ENCODE data around the gene HECTD1.
A peak's percentile ranks its signal among the peaks of the same experiment; 100 is the strongest.

Gene HECTD1

GRCh38 chr14:31212893-31213292, 5.3 kb upstream of the HECTD1 start:
- H3K36me3 ChIP-seq (ENCODE audit: control insufficient read depth in 2 of 2, insufficient read depth in 1 of 2, low read length in 2 of 2): no peaks in the 10 kb centered on the region
- no peaks in the 10 kb centered on the region for H3K9me3 ChIP-seq (ENCODE audit: control insufficient read depth, insufficient read depth, low read depth, low read length)
- H3K4me3 ChIP-seq (ENCODE audit: low read depth, low read length): no peak overlapping the region
- no peak overlapping the region for H3K27ac ChIP-seq (ENCODE audit: extremely low read depth, low read depth, low read length)
- TF ChIP-seq PRDM6 (tag by site-specific recombination; IDR thresholded peaks at IDR 0.05) (no peak), KLF7 (tag by site-specific recombination; IDR thresholded peaks at IDR 0.05; ENCODE audit: borderline replicate concordance) (no peak), ZNF544 (tag by site-specific recombination; IDR thresholded peaks at IDR 0.05) (no peak), ZNF560 (tag by site-specific recombination; IDR thresholded peaks at IDR 0.05; ENCODE audit: borderline replicate concordance) (no peak), ZNF423 (tag by site-specific recombination; IDR thresholded peaks at IDR 0.05) (no peak), HOXA7 (CRISPR knock-in tag; IDR thresholded peaks at IDR 0.05; ENCODE audit: borderline replicate concordance) (no peak), ZNF391 (tag by site-specific recombination; IDR thresholded peaks at IDR 0.05; ENCODE audit: borderline replicate concordance, low read depth) (no peak), ZNF624 (tag by site-specific recombination; IDR thresholded peaks at IDR 0.05) (no peak), ZBTB21 (tag by site-specific recombination; IDR thresholded peaks at IDR 0.05) (no peak), ZNF366 (tag by site-specific recombination; conservative IDR thresholded peaks at IDR 0.05) (no peak)
- CTCF ChIA-PET: no interaction called here
- 0 out of 2 replicates have a peak, but pooled peaks cover 5% of the 10 kb centered on the region for H3K4me1 ChIP-seq (ENCODE audit: control insufficient read depth, insufficient read depth, low read length)
- POLR2A ChIA-PET: no interaction called here

GRCh38 chr14:31209605-31210004, 2.0 kb upstream of the HECTD1 start:
- TF ChIP-seq IKZF3 (tag by site-specific recombination; IDR thresholded peaks at IDR 0.05) (no peak), ZBTB20 (tag by site-specific recombination; IDR thresholded peaks at IDR 0.05) (no peak)
- Histone ChIP-seq H3K9me3 (ENCODE audit: control insufficient read depth, insufficient read depth, low read depth, low read length) (no peaks in the 10 kb centered on the region), H3K4me1 (ENCODE audit: control insufficient read depth, insufficient read depth, low read length) (0 out of 2 replicates have a peak, but pooled peaks cover 5% of the 10 kb centered on the region), H3K4me3 (ENCODE audit: low read depth, low read length) (no peak overlapping the region), H3K36me3 (ENCODE audit: control insufficient read depth in 2 of 2, insufficient read depth in 1 of 2, low read length in 2 of 2) (no peaks in the 10 kb centered on the region), H3K27ac (ENCODE audit: extremely low read depth, low read depth, low read length) (no peak overlapping the region)
- CTCF ChIA-PET: interaction anchor here (1.1 to 1.3 kb wide), 2 partner anchors 117 to 137 kb away, joined by 4 read pairs; no protein-coding TSS in a partner anchor
- POLR2A ChIA-PET: no interaction called here

GRCh38 chr14:31208546-31209424, 1.2 kb upstream of the HECTD1 start:
- Histone ChIP-seq H3K9me3 (ENCODE audit: control insufficient read depth, insufficient read depth, low read depth, low read length) (no peaks in the 10 kb centered on the region), H3K27ac (ENCODE audit: extremely low read depth, low read depth, low read length) (peak overlapping the region; percentile 100), H3K36me3 (ENCODE audit: control insufficient read depth in 2 of 2, insufficient read depth in 1 of 2, low read length in 2 of 2) (peaks cover 0 to 6% of the 10 kb centered on the region in 2 experiments; a peak in 1 of 3 replicates), H3K4me1 (ENCODE audit: control insufficient read depth, insufficient read depth, low read length) (0 out of 2 replicates have a peak, but pooled peaks cover 5% of the 10 kb centered on the region), H3K4me3 (ENCODE audit: low read depth, low read length) (peak overlapping the region; percentile 54)
- TF ChIP-seq ZNF549 (tag by site-specific recombination; IDR thresholded peaks at IDR 0.05) (no peak), ZNF335 (tag by site-specific recombination; conservative IDR thresholded peaks at IDR 0.05) (peak; percentile 77; the same call in 1 of the 2 replicates)
- POLR2A ChIA-PET: interaction anchor here (1.1 to 1.9 kb wide), 2 partner anchors 14 to 45 kb away, joined by 3 to 4 read pairs; no protein-coding TSS in a partner anchor
- CTCF ChIA-PET: interaction anchor here (0.5 to 4.1 kb wide), 10 partner anchors 13 to 703 kb away, joined by 3 to 16 read pairs (median 4); no protein-coding TSS in a partner anchor

- H3K27ac ChIP-seq (ENCODE audit: extremely low read depth, low read depth, low read length): peak overlapping the region; percentile 100
- H3K4me1 ChIP-seq (ENCODE audit: control insufficient read depth, insufficient read depth, low read length): 0 out of 2 replicates have a peak, but pooled peaks cover 5% of the 10 kb centered on the region
- CTCF ChIA-PET: interaction anchor here (0.5 to 4.1 kb wide), 10 partner anchors 8 to 1262 kb away, joined by 3 to 16 read pairs (median 4); no protein-coding TSS in a partner anchor
- TF ChIP-seq ZXDB (tag by site-specific recombination; IDR thresholded peaks at IDR 0.05) (peak; percentile 8), ZNF324 (tag by site-specific recombination; IDR thresholded peaks at IDR 0.05) (peak; percentile 25; the same call in 1 of the 2 replicates), ZNF146 (tag by site-specific recombination; IDR thresholded peaks at IDR 0.05) (peak; percentile 44), ZNF335 (tag by site-specific recombination; conservative IDR thresholded peaks at IDR 0.05) (peak; percentile 92), ZBTB17 (tag by site-specific recombination; IDR thresholded peaks at IDR 0.05) (peak; percentile 57; the same call in 1 of the 2 replicates), KLF17 (tag by site-specific recombination; IDR thresholded peaks at IDR 0.05) (0 out of 2 replicates have a peak, but pooled peaks have one; percentile 10), ZNF449 (tag by site-specific recombination; IDR thresholded peaks at IDR 0.05) (no peak; the same call in 1 of the 2 replicates), ZNF202 (tag by site-specific recombination; IDR thresholded peaks at IDR 0.05; ENCODE audit: borderline replicate concordance) (peak; percentile 25; the same call in 1 of the 2 replicates), ZBTB7A (tag by site-specific recombination; IDR thresholded peaks at IDR 0.05; ENCODE audit: low read depth) (no peak)
These were observed 272 bp downstream of the HECTD1 start for GRCh38 chr14:31207287-31207754.

More at GRCh38 chr14:31207287-31207754, 272 bp downstream of the HECTD1 start:
- Histone ChIP-seq H3K36me3 (ENCODE audit: control insufficient read depth in 2 of 2, insufficient read depth in 1 of 2, low read length in 2 of 2) (peaks cover 12 to 15% of the 10 kb centered on the region in 2 experiments), H3K9me3 (ENCODE audit: control insufficient read depth, insufficient read depth, low read depth, low read length) (no peaks in the 10 kb centered on the region), H3K4me3 (ENCODE audit: low read depth, low read length) (peak overlapping the region; percentile 93)
- POLR2A ChIA-PET: interaction anchor here (0.7 to 1.9 kb wide), 8 partner anchors 16 to 213 kb away, joined by 3 to 5 read pairs (median 4); partner anchors contain the start of genes AP4S1, HEATR5A and STRN3
